ENCODE data around the gene ARFIP1. TPM values are rescaled to one million over a fixed set of nuclear protein-coding genes. Genes with fewer than 3 reads are reported as not detected.

The ARFIP1 gene
- total RNA-seq, 1 donor from 2014 or later: 32.5 TPM

DNA sequence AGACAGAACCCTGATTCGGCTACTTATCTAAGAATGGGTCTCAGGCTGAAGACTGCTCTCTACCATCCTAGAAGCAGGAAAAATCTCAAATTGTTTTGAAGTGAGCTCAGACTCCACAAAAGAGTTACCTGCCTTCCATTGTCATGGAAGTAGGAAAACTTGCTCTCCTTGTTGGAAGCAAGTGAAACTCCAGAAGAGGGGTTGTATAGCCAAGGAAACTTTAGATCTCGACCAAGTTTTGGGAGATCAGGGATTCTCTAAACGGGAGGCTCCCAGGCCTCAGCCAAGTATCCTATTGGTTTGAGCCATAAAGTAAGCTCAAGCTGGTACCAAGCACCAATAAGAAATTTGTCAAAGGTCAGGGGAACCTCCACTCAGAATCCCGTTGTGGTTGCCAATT is 147.2 kb downstream of the ARFIP1 start:
- no peaks in the 10 kb centered on the region for H3K9me3 Mint-ChIP-seq
- H3K4me3 Mint-ChIP-seq: no peak overlapping the region
- H3K27me3 Mint-ChIP-seq: no peaks in the 10 kb centered on the region
- H3K27ac Mint-ChIP-seq: no peak overlapping the region
- H3K36me3 Mint-ChIP-seq: peaks cover 4% of the 10 kb centered on the region
- peaks cover 20% of the 10 kb centered on the region for H3K4me1 Mint-ChIP-seq (ENCODE audit: unreplicated experiment)
- no peak for DNase-seq (ENCODE audit: extremely low spot score, unreplicated experiment)
- TF ChIP-seq, protein P1, sequence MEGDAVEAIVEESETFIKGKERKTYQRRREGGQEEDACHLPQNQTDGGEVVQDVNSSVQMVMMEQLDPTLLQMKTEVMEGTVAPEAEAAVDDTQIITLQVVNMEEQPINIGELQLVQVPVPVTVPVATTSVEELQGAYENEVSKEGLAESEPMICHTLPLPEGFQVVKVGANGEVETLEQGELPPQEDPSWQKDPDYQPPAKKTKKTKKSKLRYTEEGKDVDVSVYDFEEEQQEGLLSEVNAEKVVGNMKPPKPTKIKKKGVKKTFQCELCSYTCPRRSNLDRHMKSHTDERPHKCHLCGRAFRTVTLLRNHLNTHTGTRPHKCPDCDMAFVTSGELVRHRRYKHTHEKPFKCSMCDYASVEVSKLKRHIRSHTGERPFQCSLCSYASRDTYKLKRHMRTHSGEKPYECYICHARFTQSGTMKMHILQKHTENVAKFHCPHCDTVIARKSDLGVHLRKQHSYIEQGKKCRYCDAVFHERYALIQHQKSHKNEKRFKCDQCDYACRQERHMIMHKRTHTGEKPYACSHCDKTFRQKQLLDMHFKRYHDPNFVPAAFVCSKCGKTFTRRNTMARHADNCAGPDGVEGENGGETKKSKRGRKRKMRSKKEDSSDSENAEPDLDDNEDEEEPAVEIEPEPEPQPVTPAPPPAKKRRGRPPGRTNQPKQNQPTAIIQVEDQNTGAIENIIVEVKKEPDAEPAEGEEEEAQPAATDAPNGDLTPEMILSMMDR (conservative IDR thresholded peaks at IDR 0.05): no peak

GRCh38 chr4:152927737-152928136 is 148.0 kb downstream of the ARFIP1 start:
- H3K27ac Mint-ChIP-seq: no peak overlapping the region
- peaks cover 20% of the 10 kb centered on the region for H3K4me1 Mint-ChIP-seq (ENCODE audit: unreplicated experiment)
- no peaks in the 10 kb centered on the region for H3K27me3 Mint-ChIP-seq
- H3K9me3 Mint-ChIP-seq: no peaks in the 10 kb centered on the region
- DNase-seq (ENCODE audit: extremely low spot score, unreplicated experiment): no peak
- H3K4me3 Mint-ChIP-seq: no peak overlapping the region
- TF ChIP-seq, protein P1 (conservative IDR thresholded peaks at IDR 0.05): no peak
- H3K36me3 Mint-ChIP-seq: peaks cover 4% of the 10 kb centered on the region

DNA sequence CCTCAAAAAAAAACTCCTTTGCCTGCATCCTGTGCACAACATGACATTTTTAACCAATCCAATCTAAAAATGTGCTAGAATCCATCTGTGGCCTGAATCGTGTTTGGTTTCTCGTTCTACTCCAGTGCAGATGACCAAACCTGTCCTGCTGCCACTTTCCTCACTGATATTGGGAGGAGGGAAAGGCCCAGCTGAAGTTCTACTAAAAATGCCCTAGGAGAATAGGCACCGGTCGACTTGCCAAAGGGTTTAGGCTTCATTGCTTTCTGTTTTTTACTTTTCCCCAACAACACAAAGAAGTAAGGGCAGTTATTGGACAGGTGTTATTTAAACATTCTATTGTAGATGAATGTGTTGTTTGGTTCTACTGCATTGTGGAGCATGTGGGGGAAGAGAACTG is 148.5 kb downstream of the ARFIP1 start:
- Mint-ChIP-seq H3K36me3 (peaks cover 4% of the 10 kb centered on the region), H3K4me1 (ENCODE audit: unreplicated experiment) (peaks cover 20% of the 10 kb centered on the region), H3K4me3 (no peak overlapping the region), H3K27me3 (peaks cover 3% of the 10 kb centered on the region), H3K27ac (no peak overlapping the region), H3K9me3 (no peaks in the 10 kb centered on the region)
- no peak for DNase-seq (ENCODE audit: extremely low spot score, unreplicated experiment)
- TF ChIP-seq, protein P1 (conservative IDR thresholded peaks at IDR 0.05): no peak

DNA sequence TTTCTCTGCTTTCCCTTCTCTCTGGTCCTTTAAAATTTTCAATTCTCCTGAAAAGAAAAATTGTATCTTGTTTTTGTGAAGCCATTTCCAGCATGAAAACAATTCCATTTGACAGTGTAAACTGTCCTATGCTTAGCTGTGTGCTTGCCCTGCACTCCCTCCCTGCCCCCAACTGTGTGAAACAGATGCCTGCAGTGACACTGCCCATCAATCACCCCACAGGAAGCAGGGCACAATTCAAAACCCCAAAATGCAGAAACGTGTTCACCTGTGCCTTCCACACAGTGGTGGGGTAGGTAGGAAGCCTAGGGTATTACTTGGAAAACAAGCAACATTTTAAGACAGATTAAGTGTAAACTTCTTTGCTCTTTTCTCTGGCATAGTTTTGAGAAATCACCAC is 150.1 kb downstream of the ARFIP1 start:
- Mint-ChIP-seq H3K4me3 (no peak overlapping the region), H3K9me3 (no peaks in the 10 kb centered on the region), H3K27ac (no peak overlapping the region), H3K27me3 (peaks cover 16% of the 10 kb centered on the region), H3K4me1 (ENCODE audit: unreplicated experiment) (peaks cover 21% of the 10 kb centered on the region), H3K36me3 (peaks cover 4% of the 10 kb centered on the region)
- TF ChIP-seq, protein P1 (conservative IDR thresholded peaks at IDR 0.05): no peak
- DNase-seq (ENCODE audit: extremely low spot score, unreplicated experiment): no peak

DNA sequence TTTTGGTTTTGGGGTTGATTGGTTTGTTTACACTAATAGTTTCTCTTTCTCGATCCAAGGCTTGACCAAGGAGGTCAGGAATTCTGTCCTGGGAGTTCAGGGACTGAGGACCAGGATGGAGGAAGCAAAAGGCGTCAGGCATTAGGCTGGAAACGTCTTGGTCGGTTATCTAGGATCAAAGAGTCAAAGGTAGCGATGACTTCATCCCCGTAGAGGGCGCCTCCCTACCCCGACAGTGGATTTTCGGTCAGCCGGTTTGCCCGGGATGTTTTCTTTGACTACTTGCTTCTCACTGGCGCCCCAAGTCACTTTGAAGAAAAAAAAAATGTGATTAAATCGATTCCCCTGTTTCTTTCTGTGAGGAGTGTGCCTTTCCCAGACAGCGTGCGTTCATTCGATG is 155.4 kb downstream of the ARFIP1 start:
- Mint-ChIP-seq H3K27me3 (peaks cover 49% of the 10 kb centered on the region), H3K9me3 (no peaks in the 10 kb centered on the region), H3K4me1 (ENCODE audit: unreplicated experiment) (peaks cover 27% of the 10 kb centered on the region), H3K27ac (peak overlapping the region; percentile 91), H3K4me3 (peak overlapping the region; percentile 90), H3K36me3 (no peaks in the 10 kb centered on the region)
- TF ChIP-seq, protein P1 (conservative IDR thresholded peaks at IDR 0.05): no peak
- DNase-seq (ENCODE audit: extremely low spot score, unreplicated experiment): no peak

All from type B pancreatic cell (in vitro differentiated cells).